IMR-90 (cell line): ENCODE results near the gene HOXB1. TPM values are rescaled to one million over a fixed set of nuclear protein-coding genes. Genes with fewer than 3 reads are reported as not detected.

ENCODE experiments used
- ATAC-seq: fragments of 200-7000 bp; cut with Tn5 transposase; 2 replicates; pipeline ENCODE4 v1.9.1; 2020; ENCODE audit warnings: low read depth, mild to moderate bottlenecking, moderate library complexity
- BruUV-seq: library from RNA; stranded (reverse); fragments of 400-500 nt; replicated peaks from 2 replicates; lab custom pipeline; 2021; lab: Mats Ljungman, UMichigan
- CTCF ChIA-PET: fragments of 300-600 bp; formaldehyde crosslinking; extraction: SDS; loops from one replicate; lab custom pipeline; 2021; ENCODE audit warnings: antibody characterized with exemption; lab: Yijun Ruan, JAX
- POLR2A ChIA-PET: fragments of 300-600 bp; sonication (Branson Sonifier 250); formaldehyde crosslinking; loops from one replicate; lab custom pipeline; 2022; ENCODE audit warnings: antibody characterized with exemption; ENCODE audit not compliant: unreplicated experiment; lab: Charles Lee
- DNase-seq: peaks from one replicate; pipeline ENCODE4 v3.0.0; 2013
- H2AFZ ChIP-seq: replicated peaks from 2 replicates; pipeline ENCODE3; 2013; ENCODE audit warnings: low read length, mild to moderate bottlenecking; ENCODE audit not compliant: poor library complexity
- H2AK5ac ChIP-seq: 2 replicates; pipeline ENCODE4 v1.6.1; 2013; ENCODE audit warnings: low read depth, low read length, inconsistent platforms
- H2AK9ac ChIP-seq: replicated peaks from 2 replicates; pipeline ENCODE3; 2013; ENCODE audit warnings: mild to moderate bottlenecking, low read depth, low read length, moderate library complexity; ENCODE audit not compliant: poor library complexity
- H2BK120ac ChIP-seq: 2 replicates; pipeline ENCODE4 v1.6.1; 2013; ENCODE audit warnings: low read depth, low read length, inconsistent platforms
- H2BK15ac ChIP-seq: 3 replicates; pipeline ENCODE4 v1.6.1; 2013; ENCODE audit warnings: low read depth, low read length, inconsistent platforms
- H2BK20ac ChIP-seq: 2 replicates; pipeline ENCODE4 v1.6.1; 2013; ENCODE audit warnings: low read depth, mild to moderate bottlenecking, inconsistent platforms, low read length, moderate library complexity
- H2BK5ac ChIP-seq: 2 replicates; pipeline ENCODE4 v1.6.1; 2013; ENCODE audit warnings: mild to moderate bottlenecking, low read depth, low read length, inconsistent platforms; ENCODE audit not compliant: poor library complexity, severe bottlenecking
- H3K14ac ChIP-seq: replicated peaks from 2 replicates; pipeline ENCODE4 v1.6.1; 2013; ENCODE audit warnings: low read depth, low read length, inconsistent platforms
- H3K18ac ChIP-seq: 2 replicates; pipeline ENCODE4 v1.6.1; 2013; ENCODE audit warnings: low read depth, low read length, control low read depth
- H3K23ac ChIP-seq: 2 replicates; pipeline ENCODE4 v1.6.1; 2013; ENCODE audit warnings: low read depth, low read length, inconsistent platforms
- H3K27ac ChIP-seq: 2 replicates; pipeline ENCODE4 v1.5.1; 2013; ENCODE audit warnings: mild to moderate bottlenecking, control low read depth, low read length; ENCODE audit not compliant: insufficient read depth
- H3K27me3 ChIP-seq: 2 replicates; pipeline ENCODE4 v1.6.1; 2013; ENCODE audit warnings: low read length; ENCODE audit not compliant: control insufficient read depth, insufficient read depth
- H3K36me3 ChIP-seq: 2 replicates; pipeline ENCODE4 v1.6.1; 2013; ENCODE audit warnings: low read length, mixed read lengths; ENCODE audit not compliant: control insufficient read depth, insufficient read depth
- H3K4ac ChIP-seq: 2 replicates; pipeline ENCODE4 v1.6.1; 2013; ENCODE audit warnings: low read depth, low read length, inconsistent platforms
- H3K4me1 ChIP-seq: 2 replicates; pipeline ENCODE4 v1.6.1; 2013; ENCODE audit warnings: low read length, mixed read lengths; ENCODE audit not compliant: control insufficient read depth, insufficient read depth
- H3K4me2 ChIP-seq: 2 replicates; pipeline ENCODE4 v1.6.1; 2013; ENCODE audit warnings: low read depth, mild to moderate bottlenecking, control low read depth, low read length, moderate library complexity
- H3K4me3 ChIP-seq: 2 replicates; pipeline ENCODE4 v1.5.1; 2013; ENCODE audit warnings: low read depth, mild to moderate bottlenecking, control low read depth, low read length, moderate library complexity; ENCODE audit not compliant: insufficient read depth
- H3K56ac ChIP-seq: 2 replicates; pipeline ENCODE4 v1.6.1; 2013; ENCODE audit warnings: low read length, inconsistent platforms; ENCODE audit not compliant: insufficient read depth; ENCODE audit errors: extremely low read depth
- H3K79me1 ChIP-seq, 2 experiments: 2 replicates each; pipeline ENCODE4 v1.6.1; 2013; ENCODE audit warnings: low read length in 2 of 2, inconsistent platforms in 1 of 2, low read depth in 1 of 2
- H3K9ac ChIP-seq: 2 replicates; pipeline ENCODE4 v1.6.1; 2013; ENCODE audit warnings: low read depth, low read length, control low read depth
- H3K9me1 ChIP-seq: 2 replicates; pipeline ENCODE4 v1.6.1; 2013; ENCODE audit warnings: low read length, inconsistent platforms; ENCODE audit not compliant: insufficient read depth
- H3K9me3 ChIP-seq: 2 replicates; pipeline ENCODE4 v1.6.1; 2013; ENCODE audit warnings: low read length; ENCODE audit not compliant: control insufficient read depth, insufficient read depth
- H4K20me1 ChIP-seq: 2 replicates; pipeline ENCODE4 v1.6.1; 2013; ENCODE audit warnings: low read length, inconsistent platforms; ENCODE audit not compliant: insufficient read depth
- H4K5ac ChIP-seq: 2 replicates; pipeline ENCODE4 v1.6.1; 2013; ENCODE audit warnings: mild to moderate bottlenecking, low read depth, low read length, control low read depth
- H4K8ac ChIP-seq, 2 experiments: 2 replicates each; pipeline ENCODE4 v1.6.1; 2013; ENCODE audit warnings: low read depth in 2 of 2, low read length in 2 of 2, control low read depth in 1 of 2, inconsistent platforms in 1 of 2
- H4K91ac ChIP-seq: 2 replicates; pipeline ENCODE4 v1.6.1; 2013; ENCODE audit warnings: low read depth, low read length, inconsistent platforms; ENCODE audit not compliant: insufficient read depth
- CHD1 ChIP-seq: IDR thresholded peaks from 2 replicates; pipeline ENCODE4 v1.6.1; 2012; ENCODE audit warnings: low read depth, low read length, improper control_type of control experiment
- MAZ ChIP-seq: IDR thresholded peaks from 2 replicates; pipeline ENCODE4 v1.6.1; 2012; ENCODE audit warnings: low read depth, mild to moderate bottlenecking, low read length, improper control_type of control experiment, moderate library complexity, borderline replicate concordance
- RAD21 ChIP-seq: IDR thresholded peaks from 2 replicates; pipeline ENCODE4 v1.6.1; 2012; ENCODE audit warnings: low read length, improper control_type of control experiment
- RFX5 ChIP-seq: IDR thresholded peaks from 2 replicates; pipeline ENCODE4 v1.8.0; 2012; ENCODE audit warnings: low read depth, mild to moderate bottlenecking, low read length, moderate library complexity
- WGBS, 2 experiments: methylation state at CpG; one replicate each; pipeline versions ENCODE4 v1.1.5 to v1.1.7; 2013; ENCODE audit warnings: missing lambda C conversion rate in 2 of 2; ENCODE audit not compliant: insufficient read length in 1 of 2; ENCODE audit errors: extremely low coverage in 2 of 2; 5-methylcytosine and 5-hydroxymethylcytosine counted together
- dilution Hi-C: fragments of 300-500 bp; cut with HindIII; formaldehyde crosslinking; loops from one replicate; pipeline ENCODE4 v1.14.3; 2018; ENCODE audit warnings: low sequenced_read_pairs; ENCODE audit not compliant: unreplicated experiment
- in situ Hi-C: fragments of 300-500 bp; cut with MboI; formaldehyde crosslinking; loops from 3 replicates; pipeline ENCODE4 v1.14.3; 2019; ENCODE audit warnings: low sequenced_read_pairs, inconsistent platforms, mixed read lengths
- intact Hi-C: fragments of 100-400 bp; cut with micrococcal nuclease; formaldehyde crosslinking; loops from 2 replicates; pipeline ENCODE4 v1.10.0; 2022
- polyA plus RNA-seq, 3 experiments: library from polyadenylated mRNA; depleted of rRNA; stranded (reverse); fragments of >200 nt; gene quantifications; 2 replicates each; pipeline ENCODE4 v1.2.3, GENCODE V29; 2012; ENCODE audit warnings: low replicate concordance in 1 of 3
- total RNA-seq: library from RNA; depleted of rRNA; stranded (reverse); fragments of >200 nt; gene quantifications from 2 replicates; pipeline ENCODE4 v1.2.3, GENCODE V29; 2012
- TF ChIP-seq, protein P1 (sequence below): fragments of 150-350 bp; IDR thresholded peaks from 2 replicates; pipeline ENCODE4 v1.6.1; 2017; ENCODE audit warnings: mild to moderate bottlenecking, antibody characterized with exemption, low read length, low read depth

HOXB1 gene
- total and polyA plus RNA-seq, 2 of the 4 experiments (the other 2 are of a cell fraction): not detected

DNA sequence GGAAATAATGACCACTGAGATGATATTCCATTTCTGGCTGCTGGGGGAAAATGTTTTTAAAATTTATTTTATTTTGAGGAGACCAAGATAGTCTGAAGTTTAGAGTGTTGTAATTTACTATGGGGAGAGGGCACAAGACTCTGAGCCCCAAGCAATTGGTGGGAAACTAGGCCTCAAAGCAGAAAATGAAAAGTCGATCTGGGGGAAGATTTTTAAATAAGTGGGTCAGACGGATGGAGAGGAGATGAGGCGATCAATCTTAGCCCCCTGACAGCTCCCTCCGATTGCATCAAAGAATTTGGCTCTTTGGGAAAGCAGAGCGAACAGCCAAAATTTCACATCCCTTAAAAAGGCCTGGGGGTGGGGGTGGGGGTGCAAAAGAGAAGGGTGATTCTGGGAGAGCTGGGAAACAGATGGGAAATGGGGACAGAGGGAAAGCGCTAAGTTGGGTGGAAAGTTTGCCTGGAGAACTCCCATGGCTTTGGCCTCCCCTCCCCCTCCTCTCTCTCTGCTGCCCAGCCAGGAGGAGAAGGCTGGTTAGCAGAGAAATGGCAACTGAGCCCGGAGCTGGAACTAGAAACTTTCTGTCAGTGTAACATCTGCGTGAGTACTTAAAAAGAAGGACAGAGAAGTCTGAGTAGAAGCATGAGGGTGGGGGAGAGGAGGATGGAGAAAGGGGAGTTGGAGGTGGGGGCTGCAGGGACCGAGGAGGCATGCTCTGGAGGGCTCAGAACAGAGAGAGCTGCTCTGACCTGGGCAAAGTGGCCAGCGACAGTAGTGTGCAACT lies 15.5 kb upstream of the HOXB1 start (continued):
- TF ChIP-seq RFX5: no peak
- TF ChIP-seq MAZ: no peak; the same call in 1 of the 2 replicates

DNA sequence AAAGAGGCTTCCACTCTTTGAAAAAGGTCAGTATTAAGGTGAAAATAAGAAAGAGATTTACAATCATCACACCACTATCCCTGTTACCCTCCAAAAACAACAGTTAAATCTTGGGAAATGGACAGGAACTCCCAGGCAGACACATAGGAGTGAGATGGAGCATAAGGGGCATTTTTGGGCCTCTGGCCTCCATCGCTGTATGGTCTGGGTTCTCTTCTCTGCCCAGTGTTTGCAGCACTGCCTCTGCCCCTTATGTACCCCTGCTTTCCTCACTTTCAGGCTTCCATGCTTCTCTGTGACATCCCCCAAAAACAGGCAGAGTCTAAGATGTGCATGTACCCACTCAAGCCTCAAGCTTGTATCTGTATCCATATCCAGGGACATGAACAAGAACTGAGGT lies 14.7 kb upstream of the HOXB1 start:
- H2BK20ac ChIP-seq: peak overlapping the region; percentile 93
- peak overlapping the region; percentile 100 for H3K9ac ChIP-seq
- intact Hi-C loops: no loop called here
- dilution Hi-C loops: no loop called here
- peak overlapping the region; percentile 85 for H3K56ac ChIP-seq
- peak overlapping the region; percentile 97 for H3K14ac ChIP-seq
- POLR2A ChIA-PET: no interaction called here
- H3K9me3 ChIP-seq: no peaks in the 10 kb centered on the region
- peaks cover 3% of the 10 kb centered on the region; the same call in 1 of the 2 replicates for H3K9me1 ChIP-seq
- TF ChIP-seq RAD21 (no peak), CHD1 (no peak)
- TF ChIP-seq, protein P1, sequence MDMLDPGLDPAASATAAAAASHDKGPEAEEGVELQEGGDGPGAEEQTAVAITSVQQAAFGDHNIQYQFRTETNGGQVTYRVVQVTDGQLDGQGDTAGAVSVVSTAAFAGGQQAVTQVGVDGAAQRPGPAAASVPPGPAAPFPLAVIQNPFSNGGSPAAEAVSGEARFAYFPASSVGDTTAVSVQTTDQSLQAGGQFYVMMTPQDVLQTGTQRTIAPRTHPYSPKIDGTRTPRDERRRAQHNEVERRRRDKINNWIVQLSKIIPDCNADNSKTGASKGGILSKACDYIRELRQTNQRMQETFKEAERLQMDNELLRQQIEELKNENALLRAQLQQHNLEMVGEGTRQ: no peak
- no peaks in the 10 kb centered on the region for H4K20me1 ChIP-seq
- H3K4me3 ChIP-seq: no peak overlapping the region
- H4K5ac ChIP-seq: peak overlapping the region; percentile 81
- CTCF ChIA-PET: no interaction called here
- peak; percentile 17 for DNase-seq
- peak overlapping the region; percentile 96 for H2BK5ac ChIP-seq
- H3K4me2 ChIP-seq: peak overlapping the region; percentile 80
- H3K4me1 ChIP-seq: peaks cover 33% of the 10 kb centered on the region
- BruUV-seq: no TSS peak
- peak overlapping the region; percentile 99 for H3K27ac ChIP-seq
- peak overlapping the region; percentile 80 to 88 for H4K8ac ChIP-seq
- peak overlapping the region; percentile 98 for H3K4ac ChIP-seq
- H3K23ac ChIP-seq: peak overlapping the region; percentile 100
- no peak for ATAC-seq
- H4K91ac ChIP-seq: peak overlapping the region; percentile 91
- H2AFZ ChIP-seq: peak overlapping the region; percentile 6
- H2BK15ac ChIP-seq: peak overlapping the region; percentile 95
- peak overlapping the region; percentile 93 for H2AK5ac ChIP-seq
- no peaks in the 10 kb centered on the region for H3K27me3 ChIP-seq
- H3K36me3 ChIP-seq: peaks cover 31% of the 10 kb centered on the region
- WGBS, 2 experiments: no CpG with 5 or more reads among the region's 1 CpG
- peak overlapping the region; percentile 83 for H3K18ac ChIP-seq
- H3K79me1 ChIP-seq: peaks cover 4 to 25% of the 10 kb centered on the region in 2 experiments; a peak in 2 of 4 replicates
- H2AK9ac ChIP-seq: peak overlapping the region; percentile 50
- in situ Hi-C loops: loop anchor here (10.0 kb wide), 1 partner anchor 191 kb away; no protein-coding TSS in a partner anchor
- H2BK120ac ChIP-seq: peak overlapping the region; percentile 90
